ENCODE results near the gene RMND5B. TPM values are rescaled to one million over a fixed set of nuclear protein-coding genes. Genes with fewer than 3 reads are reported as not detected.

RMND5B gene
- total RNA-seq, 2 donors from 2014 or later, result 36.0 to 36.9 TPM

- no peaks in the 10 kb centered on the region for H3K9me3 ChIP-seq (ENCODE audit: control insufficient read depth, low read length)
- peaks cover 18% of the 10 kb centered on the region for H3K27me3 Mint-ChIP-seq (ENCODE audit: insufficient read depth)
- no peak overlapping the region for H3K27ac Mint-ChIP-seq
- H3K4me1 ChIP-seq (ENCODE audit: control insufficient read depth, insufficient read depth, low read length), result no peaks in the 10 kb centered on the region
- H3K36me3 Mint-ChIP-seq (ENCODE audit: low read depth), result no peaks in the 10 kb centered on the region
- H3K9me3 Mint-ChIP-seq, result peaks cover 4% of the 10 kb centered on the region
- DNase-seq, result no peak
- H3K9ac ChIP-seq (ENCODE audit: extremely low read depth, low read length, poor library complexity, severe bottlenecking), result no peak overlapping the region
- H3K27me3 ChIP-seq (ENCODE audit: control insufficient read depth, insufficient read depth, low read length, poor library complexity, severe bottlenecking), result no peaks in the 10 kb centered on the region
- no peaks in the 10 kb centered on the region for H3K36me3 ChIP-seq (ENCODE audit: control insufficient read depth, insufficient read depth, low read length)
- H3K27ac ChIP-seq (ENCODE audit: low read depth, low read length), result no peak overlapping the region
- no peaks in the 10 kb centered on the region for H3K4me1 Mint-ChIP-seq
- no peak overlapping the region for H3K4me3 Mint-ChIP-seq
- no peak for TF ChIP-seq CTCF (conservative IDR thresholded peaks at IDR 0.05)
- no peak overlapping the region for H3K4me3 ChIP-seq (ENCODE audit: low read length)
Observed at GRCh38 chr5:178108966-178109365, 21.8 kb upstream of the RMND5B start.

GRCh38 chr5:178110511-178110910 lies 20.3 kb upstream of the RMND5B start:
- Mint-ChIP-seq H3K4me3 (no peak overlapping the region), H3K27me3 (ENCODE audit: insufficient read depth) (peaks cover 18% of the 10 kb centered on the region)
- WGBS, 2 experiments (ENCODE audit: insufficient coverage in 1 of 2, insufficient read length in 1 of 2), result 90 to 91% methylated on average over 8 to 9 of the region's 9 CpGs

GRCh38 chr5:178111925-178112324 lies 18.9 kb upstream of the RMND5B start:
- Mint-ChIP-seq H3K4me1 (peaks cover 20% of the 10 kb centered on the region), H3K36me3 (ENCODE audit: low read depth) (no peaks in the 10 kb centered on the region), H3K27me3 (ENCODE audit: insufficient read depth) (peaks cover 16% of the 10 kb centered on the region), H3K4me3 (no peak overlapping the region), H3K27ac (no peak overlapping the region), H3K9me3 (peaks cover 4% of the 10 kb centered on the region)
- Histone ChIP-seq H3K9ac (ENCODE audit: extremely low read depth, low read length, poor library complexity, severe bottlenecking) (no peak overlapping the region), H3K4me1 (ENCODE audit: control insufficient read depth, insufficient read depth, low read length) (peaks cover 13% of the 10 kb centered on the region), H3K36me3 (ENCODE audit: control insufficient read depth, insufficient read depth, low read length) (no peaks in the 10 kb centered on the region), H3K27me3 (ENCODE audit: control insufficient read depth, insufficient read depth, low read length, poor library complexity, severe bottlenecking) (no peaks in the 10 kb centered on the region), H3K27ac (ENCODE audit: low read depth, low read length) (no peak overlapping the region), H3K4me3 (ENCODE audit: low read length) (no peak overlapping the region), H3K9me3 (ENCODE audit: control insufficient read depth, low read length) (no peaks in the 10 kb centered on the region)
- DNase-seq, result no peak
- WGBS, 2 experiments (ENCODE audit: insufficient coverage in 1 of 2, insufficient read length in 1 of 2), result 79 to 94% methylated on average over 2 to 3 of the region's 3 CpGs
- no peak for TF ChIP-seq CTCF (conservative IDR thresholded peaks at IDR 0.05)

More at GRCh38 chr5:178110511-178110910, 20.3 kb upstream of the RMND5B start:
- H3K4me3 ChIP-seq (ENCODE audit: low read length), result no peak overlapping the region
- no peaks in the 10 kb centered on the region for H3K36me3 ChIP-seq (ENCODE audit: control insufficient read depth, insufficient read depth, low read length)
- no peaks in the 10 kb centered on the region for H3K27me3 ChIP-seq (ENCODE audit: control insufficient read depth, insufficient read depth, low read length, poor library complexity, severe bottlenecking)
- peaks cover 4% of the 10 kb centered on the region for H3K9me3 Mint-ChIP-seq
- TF ChIP-seq CTCF (conservative IDR thresholded peaks at IDR 0.05), result no peak
- H3K4me1 Mint-ChIP-seq, result peaks cover 7% of the 10 kb centered on the region
- no peak for DNase-seq
- H3K4me1 ChIP-seq (ENCODE audit: control insufficient read depth, insufficient read depth, low read length), result peaks cover 2% of the 10 kb centered on the region
- H3K36me3 Mint-ChIP-seq (ENCODE audit: low read depth), result no peaks in the 10 kb centered on the region
- no peak overlapping the region for H3K9ac ChIP-seq (ENCODE audit: extremely low read depth, low read length, poor library complexity, severe bottlenecking)
- no peaks in the 10 kb centered on the region for H3K9me3 ChIP-seq (ENCODE audit: control insufficient read depth, low read length)
- H3K27ac Mint-ChIP-seq, result no peak overlapping the region
- no peak overlapping the region for H3K27ac ChIP-seq (ENCODE audit: low read depth, low read length)

Measured in endodermal cell (in vitro differentiated cells).